GM06990 (cell line): ENCODE measurements around the gene PCLO.
"Not testable (repeated sequence)": the region's sequence is repeated elsewhere in the genome, so short reads cannot be mapped to it uniquely, and the experiment has no call there.

Source experiments
- DNase-seq: peaks from one replicate; pipeline ENCODE4 v3.0.0-alpha.2; 2011; ENCODE audit not compliant: insufficient read length; ENCODE audit errors: extremely low read depth
- H3K27me3 ChIP-seq: replicated peaks from 2 replicates; pipeline ENCODE4 v1.6.0; 2011; ENCODE audit warnings: low read length; ENCODE audit not compliant: control insufficient read depth, insufficient read depth
- H3K36me3 ChIP-seq: 2 replicates; pipeline ENCODE4 v1.5.1; 2011; ENCODE audit warnings: low read length; ENCODE audit not compliant: control insufficient read depth, insufficient read depth
- H3K4me3 ChIP-seq: replicated peaks from 2 replicates; pipeline ENCODE4 v1.5.1; 2011; ENCODE audit warnings: low read depth, mild to moderate bottlenecking, control low read depth, low read length
- CTCF ChIP-seq: IDR thresholded peaks from 2 replicates; pipeline ENCODE4 v1.5.1; 2011; ENCODE audit warnings: low read length, control low read depth, mild to moderate bottlenecking, inconsistent platforms; ENCODE audit not compliant: insufficient read depth, poor library complexity, severe bottlenecking

Gene PCLO

DNA sequence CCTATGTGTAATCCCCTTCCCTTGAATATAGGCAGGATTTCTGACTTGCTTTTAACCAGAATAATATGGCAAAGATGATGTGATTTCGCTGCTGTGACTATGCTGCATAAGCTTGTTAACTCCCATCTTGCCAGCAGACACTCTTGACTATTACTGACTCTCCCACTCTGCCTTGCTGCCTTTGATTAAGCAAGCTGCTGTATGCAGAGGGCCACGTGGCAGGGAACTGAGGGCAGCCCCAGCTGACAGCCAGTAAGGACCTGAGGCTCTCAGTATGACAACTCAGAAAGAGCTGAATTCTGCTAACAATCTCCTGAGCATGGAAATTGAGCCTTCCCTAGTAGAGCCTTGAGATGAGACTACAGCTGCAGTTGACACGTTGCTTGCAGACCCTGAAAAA lies 439.7 kb downstream of the PCLO start:
- TF ChIP-seq CTCF: no peak
- H3K4me3 ChIP-seq: no peak overlapping the region
- no peaks in the 10 kb centered on the region for H3K27me3 ChIP-seq
- DNase-seq: no peak
- H3K36me3 ChIP-seq: no peaks in the 10 kb centered on the region

DNA sequence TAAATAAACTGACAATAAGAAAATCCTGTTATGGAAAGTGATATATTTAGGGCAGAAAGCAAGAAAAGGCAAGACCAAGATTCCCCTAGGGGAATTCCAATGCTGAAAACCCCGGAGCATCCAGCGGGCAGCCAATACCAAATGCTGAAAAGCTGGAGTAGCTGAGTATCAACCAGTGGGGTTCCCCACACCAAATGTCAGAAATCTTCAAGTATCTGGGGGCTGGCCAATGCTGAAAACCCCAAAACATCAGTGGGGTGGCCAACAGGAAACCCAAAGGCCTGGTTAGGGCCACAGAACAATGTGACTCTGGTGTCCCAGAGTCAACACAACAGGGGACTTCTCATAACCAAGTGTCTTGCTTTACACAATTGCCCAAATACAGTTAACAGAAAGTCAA lies 447.3 kb downstream of the PCLO start:
- DNase-seq: no peak
- H3K27me3 ChIP-seq: no peaks in the 10 kb centered on the region
- TF ChIP-seq CTCF: no peak
- H3K36me3 ChIP-seq: no peaks in the 10 kb centered on the region
- H3K4me3 ChIP-seq: no peak overlapping the region

- H3K4me3 ChIP-seq: no peak overlapping the region
- TF ChIP-seq CTCF: no peak
- no peak for DNase-seq
- no peaks in the 10 kb centered on the region for H3K36me3 ChIP-seq
- H3K27me3 ChIP-seq: no peaks in the 10 kb centered on the region
Measured at GRCh38 chr7:82714883-82715282, 447.8 kb downstream of the PCLO start.

- Histone ChIP-seq H3K36me3 (no peaks in the 10 kb centered on the region), H3K27me3 (no peaks in the 10 kb centered on the region), H3K4me3 (no peak overlapping the region)
- no peak for DNase-seq
- TF ChIP-seq CTCF: no peak
Measured at GRCh38 chr7:82713506-82713905, 449.2 kb downstream of the PCLO start.

GRCh38 chr7:82706344-82706743 lies 456.3 kb downstream of the PCLO start:
- not testable (repeated sequence) for H3K4me3 ChIP-seq, H3K36me3 ChIP-seq, DNase-seq, H3K27me3 ChIP-seq

- Histone ChIP-seq H3K4me3 (no peak overlapping the region), H3K36me3 (no peaks in the 10 kb centered on the region), H3K27me3 (no peaks in the 10 kb centered on the region)
- DNase-seq: no peak
- TF ChIP-seq CTCF: no peak
Measured at GRCh38 chr7:82705517-82706260, 457.0 kb downstream of the PCLO start.
